Progenitor cell of endocrine pancreas (in vitro differentiated cells): ENCODE data around the gene ZFAND3. TPM values are rescaled to one million over a fixed set of nuclear protein-coding genes. Genes with fewer than 3 reads are reported as not detected.

Experiments used
- DNase-seq: peaks from one replicate; pipeline ENCODE4 v3.0.0; 2021; ENCODE audit warnings: low spot score; ENCODE audit not compliant: unreplicated experiment
- H3K27ac Mint-ChIP-seq: 2 replicates; pipeline ENCODE4 v1.8.0; 2021; ENCODE audit warnings: mild to moderate bottlenecking, moderate library complexity, mixed read lengths
- H3K27me3 Mint-ChIP-seq: 2 replicates; pipeline ENCODE4 v1.8.0; 2021; ENCODE audit warnings: mixed read lengths
- H3K36me3 Mint-ChIP-seq: 2 replicates; pipeline ENCODE4 v1.8.0; 2022; ENCODE audit warnings: mixed read lengths; ENCODE audit not compliant: insufficient read depth
- H3K4me1 Mint-ChIP-seq: 2 replicates; pipeline ENCODE4 v1.8.0; 2021; ENCODE audit warnings: low read depth, mixed read lengths
- H3K4me3 Mint-ChIP-seq: 2 replicates; pipeline ENCODE4 v1.8.0; 2021; ENCODE audit warnings: low read depth, mild to moderate bottlenecking, moderate library complexity, mixed read lengths
- H3K9me3 Mint-ChIP-seq: 2 replicates; pipeline ENCODE4 v1.8.0; 2021; ENCODE audit warnings: low read depth, mixed read lengths
- CTCF ChIP-seq: fragments of 200-600 bp; sonication (generic); IDR thresholded peaks from one replicate; pipeline ENCODE4 v1.5.0; 2021; ENCODE audit warnings: antibody characterized with exemption, mild to moderate bottlenecking; ENCODE audit not compliant: unreplicated experiment
- total RNA-seq: library from RNA; stranded (reverse); gene quantifications from 2 replicates; pipeline ENCODE4 v1.2.1, GENCODE V29; 2021

Gene ZFAND3
- total RNA-seq, 1 donor from 2014 or later: 102 TPM

GRCh38 chr6:38080889-38081288, 261.4 kb downstream of the ZFAND3 start:
- Mint-ChIP-seq H3K9me3 (no peaks in the 10 kb centered on the region), H3K36me3 (peaks cover under 1% of the 10 kb centered on the region), H3K4me3 (no peak overlapping the region), H3K27ac (no peak overlapping the region), H3K4me1 (peaks cover 7% of the 10 kb centered on the region), H3K27me3 (no peaks in the 10 kb centered on the region)
- DNase-seq: no peak
- TF ChIP-seq CTCF: no peak

DNA sequence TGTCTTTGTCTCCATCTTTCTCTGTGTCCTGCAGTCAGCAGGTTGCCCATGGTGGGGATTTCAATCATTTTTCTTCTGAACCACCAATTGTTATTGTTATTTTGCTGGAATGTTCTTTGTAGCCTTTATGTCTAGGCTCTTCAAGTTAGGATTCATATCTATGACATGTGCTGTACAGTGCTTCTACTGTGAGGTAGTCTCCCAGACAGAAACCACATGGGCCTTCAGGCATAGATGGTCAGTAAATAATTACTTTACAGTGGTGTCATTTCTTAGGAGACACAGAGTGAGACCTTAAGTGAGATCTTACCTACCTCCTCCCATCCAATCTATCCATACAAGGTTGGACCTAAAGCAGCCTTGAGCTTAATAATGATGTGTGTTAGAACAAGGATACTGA, 265.5 kb downstream of the ZFAND3 start:
- TF ChIP-seq CTCF: no peak
- H3K4me1 Mint-ChIP-seq: no peaks in the 10 kb centered on the region
- H3K36me3 Mint-ChIP-seq: peaks cover 6% of the 10 kb centered on the region
- no peaks in the 10 kb centered on the region for H3K9me3 Mint-ChIP-seq
- no peak overlapping the region for H3K4me3 Mint-ChIP-seq
- DNase-seq: no peak
- H3K27ac Mint-ChIP-seq: no peak overlapping the region
- no peaks in the 10 kb centered on the region for H3K27me3 Mint-ChIP-seq

GRCh38 chr6:38086346-38086745, 266.8 kb downstream of the ZFAND3 start:
- H3K9me3 Mint-ChIP-seq: no peaks in the 10 kb centered on the region
- no peak for DNase-seq

DNA sequence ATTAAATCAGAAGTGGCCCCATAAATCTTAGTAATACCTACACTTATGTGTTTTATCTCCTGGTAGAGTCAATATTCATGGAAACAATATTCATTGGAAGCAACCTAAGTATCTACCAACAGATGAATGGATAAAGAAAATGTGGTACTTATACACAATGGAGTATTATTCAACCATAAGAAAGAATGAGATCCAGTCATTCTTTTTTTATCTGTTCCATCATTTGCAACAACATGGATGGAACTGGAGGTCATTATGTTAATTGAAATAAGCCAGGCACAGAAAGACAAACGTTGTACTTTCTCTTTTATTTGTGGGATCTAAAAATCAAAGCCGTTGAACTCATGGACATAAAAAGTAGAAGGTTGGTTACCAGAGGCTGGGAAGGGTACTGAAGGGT, 268.5 kb downstream of the ZFAND3 start:
- no peaks in the 10 kb centered on the region for H3K27me3 Mint-ChIP-seq
- no peak for TF ChIP-seq CTCF
- no peaks in the 10 kb centered on the region for H3K9me3 Mint-ChIP-seq
- H3K27ac Mint-ChIP-seq: peak overlapping the region; percentile 25
- peaks cover 6% of the 10 kb centered on the region for H3K36me3 Mint-ChIP-seq
- no peak overlapping the region for H3K4me3 Mint-ChIP-seq
- no peak for DNase-seq
- peaks cover 3% of the 10 kb centered on the region for H3K4me1 Mint-ChIP-seq

More at GRCh38 chr6:38086346-38086745, 266.8 kb downstream of the ZFAND3 start:
- Mint-ChIP-seq H3K4me1 (peaks cover 3% of the 10 kb centered on the region), H3K36me3 (peaks cover 6% of the 10 kb centered on the region), H3K4me3 (no peak overlapping the region), H3K27ac (no peak overlapping the region), H3K27me3 (no peaks in the 10 kb centered on the region)
- TF ChIP-seq CTCF: no peak

DNA sequence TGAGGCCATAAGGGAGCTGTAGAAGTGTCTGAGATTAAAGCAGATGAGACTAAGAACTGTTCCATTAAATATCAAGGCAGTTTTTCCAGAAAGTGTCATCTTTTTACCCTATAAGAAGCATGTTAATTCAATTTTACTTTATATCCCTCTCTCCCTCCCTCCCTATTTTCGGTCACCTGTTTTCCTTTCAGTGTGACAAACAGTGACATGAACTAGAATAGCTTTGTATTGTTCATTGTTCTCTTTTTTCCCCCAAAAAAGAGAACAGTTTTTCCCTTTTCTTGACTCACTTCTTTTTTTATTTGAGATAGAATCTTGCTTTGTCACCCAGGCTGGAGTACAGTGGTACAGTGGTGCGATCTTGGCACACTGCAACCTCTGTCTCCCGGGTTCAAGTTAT, 269.3 kb downstream of the ZFAND3 start:
- Mint-ChIP-seq H3K4me3 (no peak overlapping the region), H3K27me3 (no peaks in the 10 kb centered on the region), H3K27ac (peak overlapping the region; percentile 15), H3K9me3 (no peaks in the 10 kb centered on the region), H3K36me3 (peaks cover 6% of the 10 kb centered on the region), H3K4me1 (peaks cover 3% of the 10 kb centered on the region)
- no peak for TF ChIP-seq CTCF
- DNase-seq: no peak
